ENCODE data around the gene DPYD. TPM values are rescaled to one million over a fixed set of nuclear protein-coding genes. Genes with fewer than 3 reads are reported as not detected.

Gene DPYD
- polyA plus RNA-seq, 1 donor = 32.5 TPM

GRCh38 chr1:97632075-97632474, 288.8 kb downstream of the DPYD start:
- H3K36me3 ChIP-seq (ENCODE audit: control insufficient read depth, insufficient read depth, low read length) = no peaks in the 10 kb centered on the region
- H3K27me3 ChIP-seq (ENCODE audit: control insufficient read depth, insufficient read depth, low read length) = no peaks in the 10 kb centered on the region
- no peaks in the 10 kb centered on the region for H3K9me3 ChIP-seq (ENCODE audit: control insufficient read depth, low read depth, low read length)
- no peak overlapping the region for H3K4me3 ChIP-seq (ENCODE audit: low read length)
- H3K4me1 ChIP-seq (ENCODE audit: control insufficient read depth, insufficient read depth, low read length) = no peaks in the 10 kb centered on the region
- DNase-seq = peak in 1 of 2 donors; percentile 5
- WGBS (ENCODE audit: insufficient coverage, low lambda C conversion rate) = no CpG with 5 or more reads among the region's 4 CpGs
- no peak overlapping the region for H3K27ac ChIP-seq (ENCODE audit: low read length)

- H3K4me1 ChIP-seq (ENCODE audit: control insufficient read depth, insufficient read depth, low read length) = no peaks in the 10 kb centered on the region
- H3K36me3 ChIP-seq (ENCODE audit: control insufficient read depth, insufficient read depth, low read length) = no peaks in the 10 kb centered on the region
- no CpG with 5 or more reads among the region's 3 CpGs for WGBS (ENCODE audit: insufficient coverage, low lambda C conversion rate)
- H3K9me3 ChIP-seq (ENCODE audit: control insufficient read depth, low read depth, low read length) = no peaks in the 10 kb centered on the region
- no peak overlapping the region for H3K27ac ChIP-seq (ENCODE audit: low read length)
- H3K27me3 ChIP-seq (ENCODE audit: control insufficient read depth, insufficient read depth, low read length) = no peaks in the 10 kb centered on the region
- no peak for DNase-seq
- no peak overlapping the region for H3K4me3 ChIP-seq (ENCODE audit: low read length)
These were observed 289.9 kb downstream of the DPYD start for GRCh38 chr1:97630948-97631347.

- no peaks in the 10 kb centered on the region for H3K4me1 ChIP-seq (ENCODE audit: control insufficient read depth, insufficient read depth, low read length)
- WGBS (ENCODE audit: insufficient coverage, low lambda C conversion rate) = no CpG with 5 or more reads among the region's 1 CpG
- H3K4me3 ChIP-seq (ENCODE audit: low read length) = no peak overlapping the region
- H3K27ac ChIP-seq (ENCODE audit: low read length) = no peak overlapping the region
- no peaks in the 10 kb centered on the region for H3K36me3 ChIP-seq (ENCODE audit: control insufficient read depth, insufficient read depth, low read length)
- H3K27me3 ChIP-seq (ENCODE audit: control insufficient read depth, insufficient read depth, low read length) = no peaks in the 10 kb centered on the region
- no peaks in the 10 kb centered on the region for H3K9me3 ChIP-seq (ENCODE audit: control insufficient read depth, low read depth, low read length)
- no peak for DNase-seq
These were observed 290.6 kb downstream of the DPYD start for GRCh38 chr1:97630281-97630680.

- no peaks in the 10 kb centered on the region for H3K27me3 ChIP-seq (ENCODE audit: control insufficient read depth, insufficient read depth, low read length)
- DNase-seq = no peak
- no peak overlapping the region for H3K4me3 ChIP-seq (ENCODE audit: low read length)
- no peaks in the 10 kb centered on the region for H3K4me1 ChIP-seq (ENCODE audit: control insufficient read depth, insufficient read depth, low read length)
- H3K27ac ChIP-seq (ENCODE audit: low read length) = no peak overlapping the region
- H3K36me3 ChIP-seq (ENCODE audit: control insufficient read depth, insufficient read depth, low read length) = no peaks in the 10 kb centered on the region
- no peaks in the 10 kb centered on the region for H3K9me3 ChIP-seq (ENCODE audit: control insufficient read depth, low read depth, low read length)
These were observed 297.6 kb downstream of the DPYD start for GRCh38 chr1:97623220-97623619.

- Histone ChIP-seq H3K27ac (ENCODE audit: low read length) (no peak overlapping the region), H3K36me3 (ENCODE audit: control insufficient read depth, insufficient read depth, low read length) (no peaks in the 10 kb centered on the region), H3K4me1 (ENCODE audit: control insufficient read depth, insufficient read depth, low read length) (no peaks in the 10 kb centered on the region), H3K4me3 (ENCODE audit: low read length) (no peak overlapping the region), H3K27me3 (ENCODE audit: control insufficient read depth, insufficient read depth, low read length) (no peaks in the 10 kb centered on the region), H3K9me3 (ENCODE audit: control insufficient read depth, low read depth, low read length) (no peaks in the 10 kb centered on the region)
- no peak for DNase-seq
- 83% methylated on average over 1 of the region's 1 CpG for WGBS (ENCODE audit: insufficient coverage, low lambda C conversion rate)
These were observed 298.9 kb downstream of the DPYD start for GRCh38 chr1:97621955-97622354.

GRCh38 chr1:97619706-97620105, 301.1 kb downstream of the DPYD start:
- H3K4me3 ChIP-seq (ENCODE audit: low read length) = no peak overlapping the region
- 100% methylated on average over 2 of the region's 2 CpGs for WGBS (ENCODE audit: insufficient coverage, low lambda C conversion rate)
- no peaks in the 10 kb centered on the region for H3K36me3 ChIP-seq (ENCODE audit: control insufficient read depth, insufficient read depth, low read length)
- no peaks in the 10 kb centered on the region for H3K4me1 ChIP-seq (ENCODE audit: control insufficient read depth, insufficient read depth, low read length)
- no peak overlapping the region for H3K27ac ChIP-seq (ENCODE audit: low read length)
- no peaks in the 10 kb centered on the region for H3K9me3 ChIP-seq (ENCODE audit: control insufficient read depth, low read depth, low read length)
- H3K27me3 ChIP-seq (ENCODE audit: control insufficient read depth, insufficient read depth, low read length) = no peaks in the 10 kb centered on the region
- DNase-seq = no peak

GRCh38 chr1:97610748-97611147, 310.1 kb downstream of the DPYD start:
- H3K27ac ChIP-seq (ENCODE audit: low read length) = no peak overlapping the region
- no peak for DNase-seq
- no peak overlapping the region for H3K4me3 ChIP-seq (ENCODE audit: low read length)
- no peaks in the 10 kb centered on the region for H3K27me3 ChIP-seq (ENCODE audit: control insufficient read depth, insufficient read depth, low read length)
- 83% methylated on average over 1 of the region's 3 CpGs for WGBS (ENCODE audit: insufficient coverage, low lambda C conversion rate)
- H3K9me3 ChIP-seq (ENCODE audit: control insufficient read depth, low read depth, low read length) = no peaks in the 10 kb centered on the region
- no peaks in the 10 kb centered on the region for H3K4me1 ChIP-seq (ENCODE audit: control insufficient read depth, insufficient read depth, low read length)
- H3K36me3 ChIP-seq (ENCODE audit: control insufficient read depth, insufficient read depth, low read length) = no peaks in the 10 kb centered on the region

- Histone ChIP-seq H3K9me3 (ENCODE audit: control insufficient read depth, low read depth, low read length) (no peaks in the 10 kb centered on the region), H3K27me3 (ENCODE audit: control insufficient read depth, insufficient read depth, low read length) (no peaks in the 10 kb centered on the region), H3K4me3 (ENCODE audit: low read length) (no peak overlapping the region), H3K4me1 (ENCODE audit: control insufficient read depth, insufficient read depth, low read length) (no peaks in the 10 kb centered on the region), H3K36me3 (ENCODE audit: control insufficient read depth, insufficient read depth, low read length) (no peaks in the 10 kb centered on the region), H3K27ac (ENCODE audit: low read length) (no peak overlapping the region)
- WGBS (ENCODE audit: insufficient coverage, low lambda C conversion rate) = 67% methylated on average over 1 of the region's 3 CpGs
- no peak for DNase-seq
These were observed 310.7 kb downstream of the DPYD start for GRCh38 chr1:97610102-97610501.

GRCh38 chr1:97608272-97608671, 312.6 kb downstream of the DPYD start:
- H3K27ac ChIP-seq (ENCODE audit: low read length) = no peak overlapping the region
- no peaks in the 10 kb centered on the region for H3K4me1 ChIP-seq (ENCODE audit: control insufficient read depth, insufficient read depth, low read length)
- no CpG with 5 or more reads among the region's 4 CpGs for WGBS (ENCODE audit: insufficient coverage, low lambda C conversion rate)
- no peaks in the 10 kb centered on the region for H3K36me3 ChIP-seq (ENCODE audit: control insufficient read depth, insufficient read depth, low read length)
- no peaks in the 10 kb centered on the region for H3K9me3 ChIP-seq (ENCODE audit: control insufficient read depth, low read depth, low read length)
- no peak overlapping the region for H3K4me3 ChIP-seq (ENCODE audit: low read length)
- H3K27me3 ChIP-seq (ENCODE audit: control insufficient read depth, insufficient read depth, low read length) = no peaks in the 10 kb centered on the region
- DNase-seq = no peak

- Histone ChIP-seq H3K36me3 (ENCODE audit: control insufficient read depth, insufficient read depth, low read length) (no peaks in the 10 kb centered on the region), H3K9me3 (ENCODE audit: control insufficient read depth, low read depth, low read length) (no peaks in the 10 kb centered on the region), H3K27me3 (ENCODE audit: control insufficient read depth, insufficient read depth, low read length) (no peaks in the 10 kb centered on the region), H3K4me3 (ENCODE audit: low read length) (no peak overlapping the region), H3K27ac (ENCODE audit: low read length) (no peak overlapping the region), H3K4me1 (ENCODE audit: control insufficient read depth, insufficient read depth, low read length) (no peaks in the 10 kb centered on the region)
- 53% methylated on average over 3 of the region's 5 CpGs for WGBS (ENCODE audit: insufficient coverage, low lambda C conversion rate)
- DNase-seq = no peak
These were observed 317.1 kb downstream of the DPYD start for GRCh38 chr1:97603776-97604175.

- no peaks in the 10 kb centered on the region for H3K27me3 ChIP-seq (ENCODE audit: control insufficient read depth, insufficient read depth, low read length)
- no peaks in the 10 kb centered on the region for H3K9me3 ChIP-seq (ENCODE audit: control insufficient read depth, low read depth, low read length)
- no peaks in the 10 kb centered on the region for H3K36me3 ChIP-seq (ENCODE audit: control insufficient read depth, insufficient read depth, low read length)
- H3K4me3 ChIP-seq (ENCODE audit: low read length) = no peak overlapping the region
- no peaks in the 10 kb centered on the region for H3K4me1 ChIP-seq (ENCODE audit: control insufficient read depth, insufficient read depth, low read length)
- DNase-seq = no peak
- no CpG with 5 or more reads among the region's 3 CpGs for WGBS (ENCODE audit: insufficient coverage, low lambda C conversion rate)
- H3K27ac ChIP-seq (ENCODE audit: low read length) = no peak overlapping the region
These were observed 317.6 kb downstream of the DPYD start for GRCh38 chr1:97603218-97603617.

All from large intestine (tissue), 3 donors.